HTR-8/SVneo (cell line): Measurements from ENCODE around the gene OPRD1.
"Not testable (repeated sequence)": the region's sequence is repeated elsewhere in the genome, so short reads cannot be mapped to it uniquely, and the experiment has no call there.

Source experiments
- DNase-seq: peaks from one replicate; pipeline ENCODE4 v3.0.0; 2011; ENCODE audit warnings: low spot score, mixed read lengths; ENCODE audit not compliant: insufficient read length
- FAIRE-seq: peaks from 2 replicates; lab custom pipeline; 2011; peaks lifted over from hg19 to GRCh38; lab: Jason Lieb, UNC

OPRD1 gene

DNA sequence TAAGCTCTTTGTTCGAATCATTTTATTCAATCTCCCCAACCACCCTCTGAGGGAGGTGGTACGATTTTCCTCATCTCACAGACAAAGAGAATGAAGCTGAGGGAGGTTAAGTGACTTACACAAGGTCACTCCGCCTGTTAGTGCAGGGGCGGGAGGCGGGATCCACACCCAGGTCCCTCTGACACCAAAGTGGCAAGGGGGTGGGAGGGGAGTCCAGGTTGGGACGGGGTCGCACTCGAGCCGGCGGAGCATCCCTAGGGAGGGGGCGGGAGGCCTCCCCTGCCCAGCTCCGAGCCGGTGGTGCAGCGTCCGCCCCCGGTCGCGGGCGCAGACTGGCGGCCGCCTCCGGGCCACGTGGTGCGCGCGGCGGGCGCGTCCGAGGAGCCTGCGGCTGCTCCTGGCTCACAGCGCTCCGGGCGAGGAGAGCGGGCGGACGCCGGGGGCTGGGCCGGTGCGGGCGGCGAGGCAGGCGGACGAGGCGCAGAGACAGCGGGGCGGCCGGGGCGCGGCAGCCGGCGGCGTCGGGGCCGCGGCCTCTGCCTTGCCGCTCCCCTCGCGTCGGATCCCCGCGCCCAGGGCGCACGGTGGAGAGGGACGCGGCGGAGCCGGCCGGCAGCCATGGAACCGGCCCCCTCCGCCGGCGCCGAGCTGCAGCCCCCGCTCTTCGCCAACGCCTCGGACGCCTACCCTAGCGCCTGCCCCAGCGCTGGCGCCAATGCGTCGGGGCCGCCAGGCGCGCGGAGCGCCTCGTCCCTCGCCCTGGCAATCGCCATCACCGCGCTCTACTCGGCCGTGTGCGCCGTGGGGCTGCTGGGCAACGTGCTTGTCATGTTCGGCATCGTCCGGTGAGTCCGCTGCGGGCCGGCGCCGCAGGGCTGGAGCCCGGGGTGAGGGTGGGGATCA, at the start of gene OPRD1:
Gene OPRD1 (plus strand): TSS at position 405 of the 903 bp plus-strand sequence. CDS start 214 bp downstream, at position 619.
- no peak for DNase-seq

DNA sequence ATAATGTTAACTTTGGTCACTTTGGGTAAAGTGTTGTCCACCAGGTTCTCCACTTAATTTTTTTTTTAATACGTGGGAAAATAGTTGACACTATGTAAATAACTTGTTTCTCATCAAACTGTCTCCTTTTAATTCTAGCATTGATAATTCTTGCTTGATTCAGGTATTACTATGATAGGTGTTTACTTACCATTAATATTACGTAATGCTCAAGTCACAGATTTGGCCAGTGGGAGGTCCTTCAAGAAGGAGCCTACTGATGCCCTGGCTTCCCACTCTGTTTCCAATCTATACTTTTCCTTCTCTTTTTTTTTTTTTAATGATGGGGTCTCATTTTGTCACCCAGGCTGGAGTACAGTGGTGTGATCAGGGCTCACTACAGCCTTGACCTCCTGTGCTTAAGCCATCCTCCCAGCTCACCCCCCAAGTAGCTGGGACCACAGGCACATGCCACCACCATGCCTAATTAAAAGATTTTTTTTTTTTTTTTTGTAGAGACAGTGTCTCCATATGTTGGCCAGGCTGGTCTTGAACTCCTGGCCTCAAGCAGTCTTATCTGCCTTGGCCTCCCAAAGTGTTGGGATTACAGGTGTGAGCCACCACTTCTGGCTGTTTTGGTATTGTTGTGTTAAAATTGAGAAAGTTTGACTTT, 45.3 kb upstream of the OPRD1 start:
- FAIRE-seq = no peak
- no peak for DNase-seq

More for the DNA sequence above, at the start of gene OPRD1:
- FAIRE-seq = no peak

DNA sequence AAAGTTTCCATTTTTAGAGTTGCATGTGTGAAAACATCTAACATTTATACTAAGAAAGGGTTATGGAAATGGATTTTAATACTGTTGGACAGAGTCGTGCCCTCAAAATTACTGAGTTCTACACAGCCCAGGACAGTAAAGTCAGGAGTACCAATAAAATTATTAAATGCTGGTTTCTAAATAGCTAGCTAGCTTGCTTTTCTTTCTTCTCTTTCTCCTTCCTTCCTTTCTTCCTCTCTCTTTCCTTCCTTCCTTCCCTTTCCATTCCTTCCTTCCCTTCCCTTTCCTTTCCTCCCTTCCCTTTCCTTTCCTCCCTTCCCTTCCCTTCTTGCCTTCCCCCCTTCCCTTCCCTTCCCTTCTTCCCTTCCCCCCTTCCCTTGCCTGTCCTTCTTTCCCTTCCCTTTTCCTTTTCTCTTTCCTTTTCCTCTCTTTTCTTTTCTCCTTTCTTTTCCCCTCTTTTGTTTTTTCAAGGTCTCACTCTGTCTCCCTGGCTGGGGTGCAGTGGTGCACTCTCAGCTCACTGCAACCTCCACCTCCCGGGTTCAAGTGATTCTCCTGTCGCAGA, 41.3 kb upstream of the OPRD1 start:
- DNase-seq = no peak
- FAIRE-seq = no peak

DNA sequence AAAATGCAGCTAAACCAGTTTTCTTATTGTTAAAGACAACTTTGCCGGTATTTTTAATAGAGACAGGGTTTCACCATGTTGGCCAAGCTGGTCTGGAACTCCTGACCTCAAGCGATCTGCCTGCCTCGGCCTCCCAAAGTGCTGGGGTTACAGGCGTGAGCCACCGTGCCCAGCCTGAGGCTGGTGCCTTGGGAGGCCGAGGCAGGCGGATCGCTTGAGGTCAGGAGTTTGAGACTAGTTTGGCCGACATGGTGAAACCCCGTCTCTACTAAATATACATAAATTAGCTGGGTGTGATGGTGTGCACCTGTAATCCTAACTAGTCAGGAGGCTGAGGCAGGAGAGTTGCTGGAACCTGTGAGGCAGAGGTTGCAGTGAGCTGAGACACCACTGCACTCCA, 40.0 kb upstream of the OPRD1 start:
- not testable (repeated sequence) for DNase-seq, FAIRE-seq

DNA sequence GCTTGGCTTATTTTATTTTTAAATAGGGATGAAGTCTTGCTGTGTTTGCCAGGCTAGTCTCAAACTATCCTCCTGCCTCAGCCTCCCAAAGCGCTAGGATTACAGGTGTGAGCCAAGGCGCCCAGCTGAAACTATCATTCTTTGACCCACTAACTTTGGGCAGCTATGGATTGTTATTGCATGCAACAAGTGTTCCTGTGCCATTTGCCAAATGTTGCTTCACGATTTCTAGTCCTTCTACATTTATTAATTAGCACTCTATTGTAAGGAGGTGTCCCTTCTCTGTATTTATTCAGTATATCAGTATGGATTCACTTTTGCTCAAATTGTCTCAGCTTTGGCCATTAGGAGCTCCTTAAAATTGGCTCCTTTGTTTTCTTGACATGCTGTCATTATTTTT, 38.9 kb upstream of the OPRD1 start:
- FAIRE-seq (no peak), DNase-seq (no peak)

DNA sequence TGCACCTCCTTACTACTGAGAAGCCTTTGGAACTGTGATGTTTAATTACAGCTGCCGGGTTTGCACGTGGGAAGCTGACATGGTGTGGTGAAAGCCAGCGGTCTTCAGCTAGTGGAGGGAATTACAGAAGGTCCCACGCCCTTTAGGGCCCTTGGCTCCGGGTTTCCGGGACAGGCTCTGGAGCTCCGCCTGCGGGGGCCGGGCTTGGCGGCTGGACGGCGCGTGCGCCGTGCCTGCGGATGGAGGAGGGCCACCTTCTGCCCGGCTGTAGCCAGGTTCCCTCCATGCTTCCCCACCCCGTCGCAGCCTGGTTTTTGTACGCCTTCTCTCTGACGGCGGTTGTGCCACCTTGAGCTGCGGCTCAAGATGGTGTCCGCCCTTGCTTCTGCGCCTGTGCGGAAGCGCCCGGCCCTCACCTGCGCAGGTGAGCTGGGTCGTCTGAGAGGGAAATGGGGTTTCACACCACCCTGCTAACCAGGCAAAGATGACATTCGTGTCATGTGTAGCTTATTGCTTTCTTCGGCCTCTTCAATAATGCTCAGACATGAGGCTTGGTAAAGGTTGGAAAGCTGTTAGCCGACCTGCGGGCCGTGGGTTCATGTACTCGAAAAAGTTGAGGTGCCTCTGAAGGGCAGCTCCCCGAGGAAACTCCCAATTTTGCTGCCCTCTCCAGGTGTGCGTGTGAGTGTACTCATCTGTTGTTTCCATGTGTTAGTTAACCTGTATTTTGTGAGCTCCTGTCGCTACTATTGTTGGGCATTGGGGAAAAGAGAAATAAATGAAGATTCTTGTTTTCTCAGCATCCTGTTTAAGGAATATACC, 36.6 kb upstream of the OPRD1 start:
- DNase-seq = no peak
- FAIRE-seq = no peak

DNA sequence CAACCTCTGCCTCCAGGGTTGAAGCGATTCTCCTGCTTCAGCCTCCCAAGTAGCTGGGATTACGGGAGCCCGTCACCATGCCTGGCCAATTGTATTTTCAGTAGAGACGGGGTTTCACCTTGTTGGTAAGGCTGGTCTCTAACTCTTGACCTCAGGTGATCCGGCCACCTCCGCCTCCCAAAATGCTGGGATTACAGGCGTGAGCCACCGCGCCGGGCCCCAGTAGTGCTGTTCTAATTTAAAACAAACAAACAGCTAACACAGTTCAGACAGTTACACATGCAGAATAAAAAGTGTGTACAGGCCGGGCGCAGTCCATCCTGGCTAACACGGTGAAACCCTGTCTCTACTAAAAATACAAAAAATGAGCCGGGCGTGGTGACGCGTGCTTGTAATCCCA, 35.6 kb upstream of the OPRD1 start:
- FAIRE-seq = no peak

DNA sequence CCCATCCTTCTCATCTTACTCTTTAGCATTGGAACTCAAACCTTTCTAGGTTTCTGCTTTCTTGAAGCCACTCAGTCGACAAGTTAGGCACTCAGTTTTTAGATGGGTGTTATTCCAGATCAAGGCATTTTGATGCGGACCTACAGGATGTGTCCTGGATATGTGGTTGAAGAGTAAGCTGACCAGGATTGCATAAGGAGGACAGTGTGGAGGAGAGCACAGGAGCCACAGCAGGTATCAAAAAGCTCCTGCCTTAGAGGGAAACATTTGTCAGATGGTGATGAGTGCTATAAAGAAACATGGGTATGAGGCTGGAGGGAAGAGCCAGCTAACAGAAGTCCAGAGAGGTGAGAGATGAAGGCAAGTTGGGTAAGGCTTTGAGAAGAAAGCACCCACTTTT, 33.9 kb upstream of the OPRD1 start:
- DNase-seq (no peak), FAIRE-seq (no peak)

More for the DNA sequence above, 35.6 kb upstream of the OPRD1 start:
- DNase-seq = no peak

DNA sequence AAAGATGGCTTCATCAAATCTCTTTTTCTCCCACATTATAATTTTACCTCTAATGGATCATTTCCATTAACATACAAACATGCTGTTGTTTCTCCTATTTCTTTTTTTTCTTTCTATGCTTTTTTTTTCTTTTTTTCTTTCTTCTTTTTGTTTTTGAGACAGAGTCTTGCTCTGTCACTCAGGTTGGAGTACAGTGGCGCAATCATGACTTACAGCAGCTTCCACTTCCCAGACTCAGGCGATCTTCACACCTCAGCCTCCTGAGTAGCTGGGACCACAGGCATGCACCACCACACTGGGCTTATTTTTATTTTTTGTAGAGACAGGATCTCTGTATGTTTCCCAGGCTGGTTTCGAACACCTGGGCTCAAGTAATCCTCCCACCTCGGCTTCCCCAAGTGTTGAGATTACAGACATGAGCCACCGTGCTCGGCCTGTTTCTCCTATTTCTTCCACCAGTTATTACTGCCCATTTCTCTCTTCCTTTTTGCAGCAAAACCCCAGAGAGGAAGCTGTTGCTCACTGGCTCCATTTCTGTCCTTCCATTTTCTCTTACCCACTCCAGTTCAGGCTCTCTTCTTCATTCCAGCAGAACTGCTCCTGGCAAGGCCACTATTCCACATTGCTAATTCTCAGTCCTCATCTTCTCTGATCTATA, 32.1 kb upstream of the OPRD1 start:
- no peak for DNase-seq
- FAIRE-seq = no peak

DNA sequence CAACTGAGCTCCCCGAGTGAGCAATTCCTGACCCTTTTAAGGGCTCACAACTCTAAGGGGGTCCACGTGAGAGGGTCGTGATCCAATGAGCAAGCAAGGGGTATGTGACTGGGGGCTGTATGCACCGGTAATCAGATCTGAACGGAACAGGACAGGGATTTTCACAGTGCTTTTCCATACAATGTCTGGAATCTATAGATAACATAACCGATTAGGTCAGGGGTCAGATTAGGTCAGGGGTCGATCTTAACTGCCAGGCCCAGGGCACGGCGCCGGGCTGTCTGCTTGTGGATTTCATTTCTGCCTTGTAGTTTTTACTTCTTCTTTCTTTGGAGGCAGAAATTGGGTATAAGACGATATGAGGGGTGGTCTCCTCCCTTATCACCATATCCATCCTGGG, 30.7 kb upstream of the OPRD1 start:
- DNase-seq (no peak), FAIRE-seq (no peak)

DNA sequence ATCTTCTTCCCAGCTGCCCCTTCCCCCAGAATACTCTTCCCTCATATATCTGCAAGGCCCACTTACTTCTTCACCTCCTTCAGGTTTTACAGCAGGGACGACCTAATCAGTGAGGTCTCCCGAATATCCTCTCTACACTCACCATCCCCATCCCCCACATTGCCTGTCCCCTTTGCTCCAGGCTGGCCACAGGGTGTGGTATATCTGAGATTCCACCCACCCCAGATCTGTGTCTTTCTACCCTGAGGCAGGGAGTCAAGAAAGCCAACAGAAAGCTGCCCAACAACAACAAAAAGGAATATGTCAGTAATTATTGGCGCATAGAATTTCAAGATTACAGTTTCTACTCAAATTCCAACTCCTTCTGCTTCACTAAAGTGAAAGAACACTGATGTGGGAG, 30.0 kb upstream of the OPRD1 start:
- DNase-seq = no peak
- no peak for FAIRE-seq

DNA sequence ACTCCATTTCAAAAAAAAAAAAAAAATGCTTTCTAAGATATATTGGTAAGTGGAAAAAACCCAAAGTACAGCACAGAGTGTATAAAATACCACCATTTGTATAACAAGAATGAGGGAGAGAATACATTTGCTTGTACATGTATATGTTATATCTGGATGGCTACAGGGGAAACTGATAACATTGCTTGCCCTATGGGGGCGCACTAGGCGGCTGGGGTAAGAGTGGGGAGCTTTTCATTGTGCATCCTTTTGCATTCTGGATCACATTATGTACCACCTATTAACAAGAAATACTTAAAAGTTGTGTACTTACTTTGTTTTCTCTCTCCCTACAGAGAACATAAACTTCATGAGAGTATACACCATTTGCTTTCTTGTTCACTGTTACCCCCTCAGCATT, 28.6 kb upstream of the OPRD1 start:
- FAIRE-seq = no peak

DNA sequence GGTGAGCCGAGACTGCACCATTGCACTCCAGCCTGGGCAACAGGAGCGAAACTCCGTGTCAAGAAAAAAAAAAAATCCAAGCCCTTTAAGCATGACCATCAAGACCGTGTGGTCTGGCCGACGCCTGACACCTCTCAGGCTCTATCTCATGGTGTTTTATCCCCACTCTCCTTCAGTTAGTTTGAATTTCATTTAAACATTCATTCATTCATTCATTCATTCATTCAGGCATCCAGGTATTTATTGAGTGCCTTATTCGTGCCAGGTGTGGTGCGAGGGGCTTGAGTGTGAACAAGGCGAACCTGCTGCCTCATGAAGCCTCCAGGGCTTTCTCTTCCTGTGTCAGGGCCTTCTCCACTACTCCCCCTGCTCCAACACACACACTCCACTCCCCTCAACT, 22.6 kb upstream of the OPRD1 start:
- no peak for FAIRE-seq
- DNase-seq = no peak

More for the DNA sequence above, 28.6 kb upstream of the OPRD1 start:
- DNase-seq = no peak

DNA sequence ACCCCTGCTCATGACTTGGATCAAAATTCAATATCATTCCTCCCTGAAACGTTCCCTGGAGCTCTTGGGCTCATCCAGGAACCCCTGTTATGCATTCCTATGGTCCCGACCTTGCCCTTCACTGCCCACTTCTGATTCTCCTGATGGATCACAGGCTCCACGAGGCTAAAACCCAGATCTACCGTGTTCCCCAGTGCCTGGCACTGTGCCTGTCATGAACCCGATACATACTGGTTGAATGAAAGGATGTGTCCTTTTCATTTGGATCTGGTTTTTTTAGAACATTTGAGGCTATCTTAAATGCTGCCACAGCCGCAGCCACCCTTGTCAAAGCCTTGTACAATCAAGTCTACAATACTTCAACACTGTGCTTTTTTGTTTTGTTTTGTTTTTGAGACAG, 22.2 kb upstream of the OPRD1 start:
- FAIRE-seq (no peak), DNase-seq (no peak)

DNA sequence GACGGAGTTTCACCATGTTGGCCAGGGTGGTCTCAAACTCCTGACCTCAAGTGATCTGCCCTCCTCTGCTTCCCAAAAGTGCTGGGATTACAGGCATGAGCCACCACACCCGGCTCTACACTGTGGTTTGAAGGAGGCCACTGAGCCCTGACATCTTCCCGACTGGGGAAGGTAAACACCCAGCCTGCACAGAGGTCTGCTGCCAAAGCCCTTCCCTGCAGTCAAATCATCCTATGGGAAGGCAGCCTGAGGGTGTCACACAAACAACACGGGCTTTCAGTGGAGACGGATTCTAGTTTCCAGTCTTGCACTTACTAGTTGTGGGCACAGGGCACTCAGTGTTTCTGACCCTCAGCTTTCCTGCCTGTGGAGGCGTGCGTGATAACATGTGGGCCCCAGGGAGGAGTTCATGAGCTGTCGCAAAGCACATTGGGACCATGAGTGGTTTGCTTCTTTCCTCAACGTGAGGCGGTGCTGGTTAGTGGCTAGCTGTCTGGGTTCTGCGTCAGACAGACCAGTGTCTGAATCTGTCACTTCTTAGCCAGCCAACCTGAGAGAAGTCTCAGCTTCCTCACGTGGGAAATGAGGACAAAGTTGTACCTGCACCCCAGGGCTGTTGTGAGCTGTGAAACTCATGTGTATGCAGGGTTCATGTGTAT, 21.5 kb upstream of the OPRD1 start:
- no peak for DNase-seq
- FAIRE-seq = no peak

DNA sequence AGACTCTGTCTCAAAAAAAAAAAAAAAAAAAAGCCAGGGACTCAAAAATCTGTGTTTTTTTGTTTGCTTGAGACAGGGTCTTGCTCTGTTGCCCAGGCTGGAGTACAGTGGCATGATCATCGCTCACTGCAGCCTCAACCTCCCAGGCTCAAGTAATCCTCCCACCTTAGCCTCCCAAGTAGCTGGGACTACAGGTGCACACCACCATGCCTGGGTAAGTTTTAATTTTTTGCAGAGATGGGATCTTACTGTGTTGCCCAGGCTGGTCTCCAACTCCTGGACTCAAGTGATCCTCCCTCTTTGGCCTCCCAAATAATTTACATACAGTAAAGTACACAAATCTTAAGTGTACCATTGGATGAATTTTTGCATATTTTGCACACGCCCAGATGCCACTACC, 20.0 kb upstream of the OPRD1 start:
- FAIRE-seq, DNase-seq: not testable (repeated sequence)

DNA sequence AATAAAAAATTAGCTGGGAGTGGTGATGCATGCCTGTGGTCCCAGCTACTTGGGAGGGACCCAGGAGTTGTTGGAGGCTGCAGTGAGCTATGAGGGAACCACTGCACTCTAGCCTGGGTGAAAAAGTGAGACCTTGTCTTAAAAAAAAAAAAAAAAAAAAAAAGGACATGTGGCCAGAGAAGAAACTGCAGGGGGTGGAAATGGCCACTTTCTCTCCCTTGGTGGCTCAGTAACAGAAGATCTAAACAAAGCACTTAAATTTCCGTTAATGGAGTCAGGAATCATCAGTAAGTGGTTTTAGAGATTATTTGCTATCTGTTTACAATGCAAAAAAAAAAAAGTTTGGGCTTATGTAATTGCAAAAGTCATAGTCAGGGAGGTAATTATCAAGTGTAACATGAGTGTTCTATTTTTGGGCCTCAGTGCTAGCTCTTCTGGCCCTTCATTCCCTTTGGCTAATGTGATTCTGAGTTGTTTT, 19.3 kb upstream of the OPRD1 start:
- no peak for DNase-seq
- no peak for FAIRE-seq

DNA sequence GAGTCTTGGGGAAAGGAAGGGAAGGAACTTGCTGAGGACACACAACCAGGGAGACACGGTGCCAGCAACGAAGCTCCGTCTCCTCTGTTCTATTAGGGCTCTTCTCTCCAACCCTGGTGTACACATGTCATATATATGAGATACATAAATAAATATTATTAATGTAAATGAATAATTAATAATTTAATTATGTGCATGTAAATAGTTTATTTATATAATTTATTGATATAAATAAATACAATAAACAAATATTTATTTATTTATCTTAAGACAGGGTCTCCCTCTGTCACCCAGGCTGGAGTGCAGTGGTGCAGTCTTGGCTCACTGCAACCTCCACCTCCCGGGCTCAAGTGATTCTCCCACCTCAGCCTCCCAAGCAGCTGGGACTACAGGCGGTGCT, 17.4 kb upstream of the OPRD1 start:
- FAIRE-seq, DNase-seq: not testable (repeated sequence)
